DOHH2 (cell line): ENCODE results near the gene METTL1.

Experiments used
- CTCF ChIP-seq: fragments of 200-600 bp; sonication (generic); IDR thresholded peaks from one replicate; pipeline ENCODE4 v1.5.1; 2014; ENCODE audit warnings: antibody characterized with exemption, mild to moderate bottlenecking, low read depth, low read length; ENCODE audit not compliant: poor library complexity, severe bottlenecking
- EZH2phosphoT487 ChIP-seq: fragments of 200-600 bp; sonication (generic); IDR thresholded peaks from 2 replicates; pipeline ENCODE4 v1.6.1; 2017; ENCODE audit warnings: borderline replicate concordance, mild to moderate bottlenecking, antibody characterized with exemption, low read length, moderate library complexity, mixed read lengths

- TF ChIP-seq CTCF (no peak), EZH2phosphoT487 (no peak)
Measured at GRCh38 chr12:57817261-57817989, 45.5 kb upstream of the METTL1 start.
